ENCODE measurements around the gene BORCS8. TPM values are rescaled to one million over a fixed set of nuclear protein-coding genes. Genes with fewer than 3 reads are reported as not detected.

BORCS8 gene
- total and polyA plus RNA-seq, 9 donors = 5.4 to 19.0 (median 15.0) TPM

- no peaks in the 10 kb centered on the region for H3K4me1 ChIP-seq (ENCODE audit: insufficient read depth)
- no peaks in the 10 kb centered on the region for H3K27me3 ChIP-seq
- H3K36me3 ChIP-seq = no peaks in the 10 kb centered on the region
- H3K4me3 ChIP-seq = no peak overlapping the region
- no peak overlapping the region for H3K27ac ChIP-seq
- WGBS, 3 donors = 70 to 84% (median 82%) methylated on average over 6 of the region's 6 CpGs
- H3K9me3 ChIP-seq = no peaks in the 10 kb centered on the region
- intact Hi-C loops (cut with DNase I) = no loop called here
- DNase-seq = no peak
- TF ChIP-seq, protein P1, sequence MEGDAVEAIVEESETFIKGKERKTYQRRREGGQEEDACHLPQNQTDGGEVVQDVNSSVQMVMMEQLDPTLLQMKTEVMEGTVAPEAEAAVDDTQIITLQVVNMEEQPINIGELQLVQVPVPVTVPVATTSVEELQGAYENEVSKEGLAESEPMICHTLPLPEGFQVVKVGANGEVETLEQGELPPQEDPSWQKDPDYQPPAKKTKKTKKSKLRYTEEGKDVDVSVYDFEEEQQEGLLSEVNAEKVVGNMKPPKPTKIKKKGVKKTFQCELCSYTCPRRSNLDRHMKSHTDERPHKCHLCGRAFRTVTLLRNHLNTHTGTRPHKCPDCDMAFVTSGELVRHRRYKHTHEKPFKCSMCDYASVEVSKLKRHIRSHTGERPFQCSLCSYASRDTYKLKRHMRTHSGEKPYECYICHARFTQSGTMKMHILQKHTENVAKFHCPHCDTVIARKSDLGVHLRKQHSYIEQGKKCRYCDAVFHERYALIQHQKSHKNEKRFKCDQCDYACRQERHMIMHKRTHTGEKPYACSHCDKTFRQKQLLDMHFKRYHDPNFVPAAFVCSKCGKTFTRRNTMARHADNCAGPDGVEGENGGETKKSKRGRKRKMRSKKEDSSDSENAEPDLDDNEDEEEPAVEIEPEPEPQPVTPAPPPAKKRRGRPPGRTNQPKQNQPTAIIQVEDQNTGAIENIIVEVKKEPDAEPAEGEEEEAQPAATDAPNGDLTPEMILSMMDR (IDR thresholded peaks at IDR 0.05) = no peak
- TF ChIP-seq POLR2A (IDR thresholded peaks at IDR 0.05) = no peak
- no peak for TF ChIP-seq EP300 (IDR thresholded peaks at IDR 0.05)
Observed at GRCh38 chr19:19157808-19158207, 34.1 kb downstream of the BORCS8 start.

GRCh38 chr19:19155495-19156219, 36.3 kb downstream of the BORCS8 start:
- TF ChIP-seq EP300 (IDR thresholded peaks at IDR 0.05) (no peak), POLR2A (IDR thresholded peaks at IDR 0.05) (no peak)
- TF ChIP-seq, protein P1 (IDR thresholded peaks at IDR 0.05) = no peak
- no peaks in the 10 kb centered on the region for H3K36me3 ChIP-seq
- H3K27me3 ChIP-seq = no peaks in the 10 kb centered on the region
- WGBS, 3 donors = 84 to 93% (median 89%) methylated on average over 10 of the region's 10 CpGs
- H3K9me3 ChIP-seq = no peaks in the 10 kb centered on the region
- H3K4me1 ChIP-seq (ENCODE audit: insufficient read depth) = no peaks in the 10 kb centered on the region
- H3K27ac ChIP-seq = no peak overlapping the region
- H3K4me3 ChIP-seq = no peak overlapping the region
- intact Hi-C loops (cut with DNase I) = no loop called here
- DNase-seq = no peak

GRCh38 chr19:19154768-19155494, 37.0 kb downstream of the BORCS8 start:
- WGBS, 3 donors = 93 to 96% (median 93%) methylated on average over 6 of the region's 6 CpGs
- no peaks in the 10 kb centered on the region for H3K4me1 ChIP-seq (ENCODE audit: insufficient read depth)

GRCh38 chr19:19152668-19153384, 39.1 kb downstream of the BORCS8 start:
- Histone ChIP-seq H3K4me3 (no peak overlapping the region), H3K4me1 (ENCODE audit: insufficient read depth) (no peaks in the 10 kb centered on the region), H3K27ac (no peak overlapping the region), H3K36me3 (no peaks in the 10 kb centered on the region), H3K27me3 (no peaks in the 10 kb centered on the region), H3K9me3 (no peaks in the 10 kb centered on the region)
- intact Hi-C loops (cut with DNase I) = no loop called here
- 69 to 78% (median 77%) methylated on average over 13 of the region's 13 CpGs for WGBS, 3 donors
- TF ChIP-seq POLR2A (IDR thresholded peaks at IDR 0.05) (no peak), EP300 (IDR thresholded peaks at IDR 0.05) (no peak)
- TF ChIP-seq, protein P1 (IDR thresholded peaks at IDR 0.05) = no peak
- no peak for DNase-seq

More at GRCh38 chr19:19154768-19155494, 37.0 kb downstream of the BORCS8 start:
- Histone ChIP-seq H3K27ac (no peak overlapping the region), H3K36me3 (no peaks in the 10 kb centered on the region), H3K9me3 (no peaks in the 10 kb centered on the region), H3K27me3 (no peaks in the 10 kb centered on the region), H3K4me3 (no peak overlapping the region)
- TF ChIP-seq POLR2A (IDR thresholded peaks at IDR 0.05) (no peak), EP300 (IDR thresholded peaks at IDR 0.05) (no peak)
- intact Hi-C loops (cut with DNase I) = no loop called here
- DNase-seq = no peak

All from ovary (tissue), 9 donors.